NOMO-1 treated with dmso at 0.1 percent for 144 hours (cell line): ENCODE measurements around the gene CACNA1F.

Experiments used
- DNase-seq: peaks from one replicate; lab custom pipeline; 2025; ENCODE audit not compliant: unreplicated experiment; lab: John Stamatoyannopoulos, UW

The CACNA1F gene

GRCh38 chrX:49233176-49233575 lies at the start of gene CACNA1F:
CACNA1F (minus strand) TSS chrX:49233340; CDS start chrX:49233309, 31 bp downstream.
- no peak for DNase-seq

- no peak for DNase-seq
Observed at GRCh38 chrX:49282647-49283011, 49.5 kb upstream of the CACNA1F start.

GRCh38 chrX:49278081-49278480 lies 44.9 kb upstream of the CACNA1F start:
- DNase-seq: no peak

GRCh38 chrX:49277535-49277830 lies 44.3 kb upstream of the CACNA1F start:
- DNase-seq: no peak

GRCh38 chrX:49276671-49277534 lies 43.8 kb upstream of the CACNA1F start:
- no peak for DNase-seq

- no peak for DNase-seq
Observed at GRCh38 chrX:49276207-49276606, 43.1 kb upstream of the CACNA1F start.

GRCh38 chrX:49273181-49273727 lies 40.1 kb upstream of the CACNA1F start:
- no peak for DNase-seq

- DNase-seq: no peak
Observed at GRCh38 chrX:49272421-49272820, 39.3 kb upstream of the CACNA1F start.

GRCh38 chrX:49271341-49271740 lies 38.2 kb upstream of the CACNA1F start:
- DNase-seq: no peak

GRCh38 chrX:49270249-49270921 lies 37.2 kb upstream of the CACNA1F start:
- DNase-seq: no peak

GRCh38 chrX:49269767-49270248 lies 36.7 kb upstream of the CACNA1F start, which contains the start of gene PPP1R3F:
PPP1R3F (plus strand) TSS chrX:49269793; CDS start chrX:49269870, 77 bp downstream.
- no peak for DNase-seq

- peak; percentile 94 for DNase-seq
Observed at GRCh38 chrX:49269010-49269766, 36.0 kb upstream of the CACNA1F start.

GRCh38 chrX:49268702-49269009 lies 35.5 kb upstream of the CACNA1F start:
- no peak for DNase-seq

GRCh38 chrX:49266523-49267445 lies 33.6 kb upstream of the CACNA1F start:
- DNase-seq: no peak

GRCh38 chrX:49264460-49264859 lies 31.3 kb upstream of the CACNA1F start, which contains the start of gene FOXP3:
FOXP3 (minus strand) TSS chrX:49264710; CDS start chrX:49258505, 6,205 bp downstream.
- no peak for DNase-seq

GRCh38 chrX:49263631-49264030 lies 30.5 kb upstream of the CACNA1F start:
- DNase-seq: no peak

GRCh38 chrX:49262603-49263002 lies 29.5 kb upstream of the CACNA1F start:
- no peak for DNase-seq

GRCh38 chrX:49260221-49260985 lies 27.3 kb upstream of the CACNA1F start:
- no peak for DNase-seq

GRCh38 chrX:49258749-49259124 lies 25.6 kb upstream of the CACNA1F start:
- no peak for DNase-seq
